Activated CD8-positive, alpha-beta memory T cell treated with anti-CD3 and anti-CD28 coated beads, Interleukin-2, amount 10 ng/mL, durations not matched to agents 7 days and 5 days (primary cell): Measurements from ENCODE around the gene CTDSP2. TPM values are rescaled to one million over a fixed set of nuclear protein-coding genes. Genes with fewer than 3 reads are reported as not detected.
A peak's percentile ranks its signal among the peaks of the same experiment; 100 is the strongest.

ENCODE experiments used
- ATAC-seq: fragments of 150-1000 bp; cut with Tn5 transposase; one replicate; pipeline ENCODE4 v1.10.0; 2021; ENCODE audit warnings: moderate library complexity
- CTCF ChIA-PET: fragments of 350-600 bp; sonication (Branson Sonifier 250); formaldehyde crosslinking; loops from one replicate; lab custom pipeline; 2021; ENCODE audit warnings: antibody characterized with exemption; lab: Charles Lee
- DNase-seq: peaks from one replicate; pipeline ENCODE4 v3.0.0-alpha.2; 2020
- H3K27ac Mint-ChIP-seq: one replicate; pipeline ENCODE4 v1.8.0; 2021; ENCODE audit warnings: mild to moderate bottlenecking, mixed read lengths
- H3K27me3 Mint-ChIP-seq: one replicate; pipeline ENCODE4 v1.8.0; 2021; ENCODE audit warnings: mixed read lengths
- H3K36me3 Mint-ChIP-seq: one replicate; pipeline ENCODE4 v1.8.0; 2021; ENCODE audit warnings: mild to moderate bottlenecking, mixed read lengths
- H3K4me1 Mint-ChIP-seq: one replicate; pipeline ENCODE4 v1.8.0; 2021; ENCODE audit warnings: mixed read lengths
- H3K4me3 Mint-ChIP-seq: one replicate; pipeline ENCODE4 v1.8.0; 2021; ENCODE audit warnings: mild to moderate bottlenecking, moderate library complexity, mixed read lengths
- H3K9me3 Mint-ChIP-seq: one replicate; pipeline ENCODE4 v1.8.0; 2022; ENCODE audit warnings: low read depth, mixed read lengths
- microRNA-seq: library from miRNA; unstranded; fragments of <30 nt; microRNA quantifications from one replicate; pipeline ENCODE4 v1.2.0, GENCODE V29; 2022
- total RNA-seq, 2 experiments: library from RNA; stranded (reverse); gene quantifications; one replicate each; pipeline ENCODE4 v1.2.3, GENCODE V29; 2021

The CTDSP2 gene
- total RNA-seq, 2 experiments from 2014 or later: 76.2 to 103 TPM

DNA sequence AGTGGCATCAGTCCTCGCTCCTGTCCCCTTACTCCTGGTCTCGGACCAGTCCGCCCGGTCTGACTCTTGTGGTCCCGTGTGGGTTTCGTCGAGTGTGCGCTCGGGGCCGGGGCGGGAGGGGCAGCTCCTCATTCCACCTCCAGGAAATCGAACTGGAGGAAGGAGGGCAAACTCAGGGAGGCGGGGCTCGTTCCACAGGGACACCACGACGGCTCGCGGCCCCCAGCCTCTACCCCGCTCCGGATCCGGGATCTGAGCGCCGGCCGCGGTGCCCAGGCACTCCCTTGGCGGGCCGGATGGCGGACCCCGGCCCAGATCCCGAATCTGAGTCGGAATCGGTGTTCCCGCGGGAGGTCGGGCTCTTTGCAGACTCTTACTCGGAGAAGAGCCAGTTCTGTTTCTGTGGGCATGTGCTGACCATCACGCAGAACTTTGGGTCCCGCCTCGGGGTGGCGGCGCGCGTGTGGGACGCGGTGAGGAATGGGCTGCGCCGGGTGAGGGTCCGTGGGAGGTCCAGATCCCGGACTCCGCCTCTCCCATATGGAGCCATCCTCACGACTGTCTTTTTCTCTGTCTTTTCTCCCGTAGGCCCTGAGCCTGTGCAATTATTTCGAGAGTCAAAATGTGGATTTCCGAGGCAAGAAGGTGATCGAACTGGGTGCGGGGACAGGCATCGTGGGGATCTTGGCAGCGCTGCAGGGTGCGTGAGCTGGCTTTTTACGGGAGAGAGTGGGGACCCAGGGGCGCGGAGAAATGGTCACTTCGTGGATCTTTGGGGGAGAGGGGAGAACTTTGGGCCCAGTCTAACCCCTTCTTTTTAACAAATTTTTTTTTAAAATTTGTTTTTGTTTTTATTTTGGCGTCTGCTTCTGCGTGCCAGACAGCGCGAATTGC, 73.9 kb downstream of the CTDSP2 start, which contains the start of gene EEF1AKMT3:
EEF1AKMT3 (plus strand) TSS at position 186 of the 894 bp plus-strand sequence; CDS start at position 297, 111 bp downstream.
- H3K4me3 Mint-ChIP-seq: peak within 1 kb of the TSS; percentile 99
- H3K4me1 Mint-ChIP-seq: peaks cover 26% of the 10 kb centered on the region
- peaks cover 10% of the 10 kb centered on the region for H3K36me3 Mint-ChIP-seq
- H3K27ac Mint-ChIP-seq: peak within 1 kb of the TSS; percentile 98
- ATAC-seq (peak; percentile 55), DNase-seq (peak; percentile 72)
- H3K27me3 Mint-ChIP-seq: no peaks in the 10 kb centered on the region
- CTCF ChIA-PET: interaction anchor here (0.8 to 4.8 kb wide), 6 partner anchors 8 to 65 kb away, joined by 3 to 25 read pairs (median 6); partner anchors contain the start of gene TSFM
- H3K9me3 Mint-ChIP-seq: no peaks in the 10 kb centered on the region

DNA sequence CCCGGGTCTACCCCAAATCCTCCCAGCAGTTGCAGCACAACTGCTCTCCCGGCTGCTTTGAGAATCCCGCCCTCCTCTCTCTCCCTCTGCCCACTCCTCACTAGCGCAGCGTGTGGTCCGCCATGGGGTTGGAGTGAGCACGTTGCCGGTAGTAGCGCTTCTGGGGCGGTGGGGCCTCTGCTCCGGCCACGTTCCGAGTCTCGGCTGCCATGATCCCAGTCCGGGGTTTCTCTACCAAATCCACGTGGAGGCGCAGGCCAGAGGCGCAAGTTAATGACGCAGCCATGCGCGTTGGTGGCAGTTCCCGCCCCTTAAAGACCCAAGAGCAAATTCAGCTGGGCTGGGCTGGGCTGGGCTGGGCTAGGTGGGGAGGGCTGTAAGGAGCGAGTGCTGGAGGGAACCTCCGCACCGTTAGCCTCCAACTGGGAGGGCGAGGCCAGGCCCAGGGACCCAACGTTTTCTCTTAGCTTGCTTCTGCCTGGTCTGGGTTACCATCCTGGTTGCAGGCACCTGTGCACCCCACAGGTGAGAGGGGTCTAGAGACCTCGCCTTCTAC, 74.6 kb downstream of the CTDSP2 start, which contains the start of gene METTL1:
METTL1 (minus strand) TSS at position 233 of the 556 bp plus-strand sequence; CDS start at position 211, 22 bp downstream.
- H3K9me3 Mint-ChIP-seq: no peaks in the 10 kb centered on the region
- DNase-seq (peak; percentile 97), ATAC-seq (peak; percentile 92)
- H3K27ac Mint-ChIP-seq: peak within 1 kb of the TSS; percentile 98
- H3K4me1 Mint-ChIP-seq: peaks cover 26% of the 10 kb centered on the region
- peak within 1 kb of the TSS; percentile 99 for H3K4me3 Mint-ChIP-seq
- CTCF ChIA-PET: interaction anchor here (0.8 to 4.8 kb wide), 6 partner anchors 9 to 65 kb away, joined by 3 to 25 read pairs (median 6); partner anchors contain the start of gene TSFM
- peaks cover 10% of the 10 kb centered on the region for H3K36me3 Mint-ChIP-seq
- peaks cover under 1% of the 10 kb centered on the region for H3K27me3 Mint-ChIP-seq

DNA sequence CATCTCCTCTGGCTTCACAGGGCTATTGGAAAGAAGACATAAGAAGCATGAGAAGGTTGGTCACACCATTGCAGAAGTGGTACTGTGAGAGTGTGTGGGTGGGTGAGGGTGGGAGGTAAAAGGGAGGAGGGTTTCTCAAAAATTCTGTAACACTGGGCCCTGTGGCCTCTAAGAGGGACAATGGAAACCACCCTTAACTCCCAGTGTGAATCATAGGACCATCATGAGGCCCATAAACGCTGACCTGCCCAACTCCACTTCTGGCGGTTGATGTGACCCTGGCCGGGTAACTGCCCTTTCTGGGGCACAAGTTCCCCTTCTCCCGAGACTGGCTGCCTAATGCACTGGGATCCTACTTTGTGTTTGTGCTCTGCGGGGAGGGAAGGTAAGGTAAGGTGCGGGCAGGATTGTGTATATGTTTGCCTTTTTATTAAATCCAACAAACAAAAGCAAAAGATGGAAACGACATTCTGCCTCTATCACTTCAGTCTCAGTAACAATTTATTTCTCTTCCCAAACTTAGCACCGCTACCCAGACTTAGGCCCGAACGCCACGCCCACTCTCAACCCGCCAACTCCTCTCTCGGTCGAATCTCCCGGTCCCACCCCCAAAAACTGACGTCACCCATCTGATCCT, 75.2 kb downstream of the CTDSP2 start:
- no peaks in the 10 kb centered on the region for H3K9me3 Mint-ChIP-seq
- H3K27ac Mint-ChIP-seq: peak overlapping the region; percentile 98
- peaks cover 30% of the 10 kb centered on the region for H3K4me1 Mint-ChIP-seq
- DNase-seq: peak; percentile 92
- peaks cover 10% of the 10 kb centered on the region for H3K36me3 Mint-ChIP-seq
- H3K4me3 Mint-ChIP-seq: peak overlapping the region; percentile 99
- CTCF ChIA-PET: interaction anchor here (1.7 to 4.8 kb wide), 2 partner anchors 12 to 15 kb away, joined by 8 to 25 read pairs; partner anchors contain the start of gene TSFM
- peak; percentile 74 for ATAC-seq
- H3K27me3 Mint-ChIP-seq: peaks cover 6% of the 10 kb centered on the region

DNA sequence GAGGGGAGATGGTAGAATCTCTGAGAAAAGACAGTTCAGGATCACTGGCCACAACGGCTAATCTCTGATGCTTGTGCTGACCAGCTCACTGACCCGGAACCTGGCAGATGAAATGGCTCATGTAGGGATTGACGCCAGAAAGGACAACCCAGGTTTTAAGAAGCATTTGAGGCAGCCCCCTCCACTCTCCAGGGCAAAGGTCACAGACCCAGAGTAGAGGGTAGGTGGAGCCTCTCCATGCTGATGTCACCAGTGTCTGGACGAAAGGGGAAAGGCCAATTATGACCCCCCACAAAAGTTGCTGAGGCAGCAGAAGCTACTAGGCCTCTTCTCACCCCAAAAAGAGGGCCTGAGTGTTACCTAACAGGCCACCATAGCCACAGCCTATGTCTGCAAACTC, 75.8 kb downstream of the CTDSP2 start:
- Mint-ChIP-seq H3K9me3 (no peaks in the 10 kb centered on the region), H3K4me3 (peak overlapping the region; percentile 99), H3K36me3 (peaks cover 8% of the 10 kb centered on the region), H3K27ac (peak overlapping the region; percentile 55), H3K27me3 (peaks cover 10% of the 10 kb centered on the region), H3K4me1 (peaks cover 31% of the 10 kb centered on the region)
- CTCF ChIA-PET: interaction anchor here (4.8 kb wide), 1 partner anchor 14 kb away, joined by 25 read pairs; no protein-coding TSS in a partner anchor
- no peak for DNase-seq
- no peak for ATAC-seq

Small RNA genes lying within 50 kb of the gene (microRNA-seq; reads per million reads assigned to microRNA genes)
- 66.8 reads per million, percentile 62 among the genes with 10 or more reads in this experiment for gene MIR26A2

Other genes with a start within 250 kb of the CTDSP2 start
- gene DTX3, start 241.9 kb downstream of the CTDSP2 start, total RNA-seq: 10 to 100 TPM; 20.8 to 21.2 TPM
- gene ARHGEF25, start 235.3 kb downstream of the CTDSP2 start, total RNA-seq: under 1 TPM; 0.70 to 0.84 TPM
- 1 to 10 TPM; 2.4 to 8.2 TPM for gene B4GALNT1, start 213.5 kb downstream of the CTDSP2 start, total RNA-seq
- 100 to 1,000 TPM; 117 to 123 TPM for gene OS9, start 152.6 kb downstream of the CTDSP2 start, total RNA-seq
- gene AGAP2, start 108.0 kb downstream of the CTDSP2 start, total RNA-seq: 10 to 100 TPM; 70.7 to 72.7 TPM
- 10 to 100 TPM in 1 of 2 experiments, 1 to 10 TPM in 1; 10.0 to 19.4 TPM for gene TSPAN31, start 101.7 kb downstream of the CTDSP2 start, total RNA-seq
- 100 to 1,000 TPM; 127 to 167 TPM for gene CDK4, start 94.4 kb downstream of the CTDSP2 start, total RNA-seq
- gene MARCHF9, start 91.6 kb downstream of the CTDSP2 start, total RNA-seq: 10 to 100 TPM; 21.0 to 24.9 TPM
- 1 to 10 TPM; 4.5 to 5.4 TPM for gene CYP27B1, start 79.7 kb downstream of the CTDSP2 start, total RNA-seq
- gene METTL1, start 74.6 kb downstream of the CTDSP2 start, total RNA-seq: 10 to 100 TPM; 22.1 to 32.1 TPM
- gene EEF1AKMT3, start 74.1 kb downstream of the CTDSP2 start, total RNA-seq: 1 to 10 TPM; 3.9 to 4.1 TPM
- gene TSFM, start 63.9 kb downstream of the CTDSP2 start, total RNA-seq: 10 to 100 TPM; 32.2 to 45.8 TPM
- 1 to 10 TPM in 1 of 2 experiments, under 1 TPM in 1; 0.79 to 2.0 TPM for gene AVIL, start 28.0 kb downstream of the CTDSP2 start, total RNA-seq
- gene ATP23, start 94.8 kb upstream of the CTDSP2 start, total RNA-seq: 10 to 100 TPM; 14.8 to 21.0 TPM